Smooth muscle cell (in vitro differentiated cells): ENCODE data around the gene EMC10. TPM values are rescaled to one million over a fixed set of nuclear protein-coding genes. Genes with fewer than 3 reads are reported as not detected.

Experiments used
- DNase-seq: peaks from one replicate; lab custom pipeline; 2025; ENCODE audit not compliant: unreplicated experiment; lab: John Stamatoyannopoulos, UW
- H2AFZ ChIP-seq: fragments of 200-600 bp; sonication (generic); 2 replicates; pipeline ENCODE4 v1.6.0; 2016; ENCODE audit warnings: antibody characterized with exemption, low read depth, mild to moderate bottlenecking
- H3F3A ChIP-seq: fragments of 200-600 bp; sonication (generic); 2 replicates; pipeline ENCODE4 v1.6.0; 2017; ENCODE audit warnings: antibody characterized with exemption, low read depth
- H3K27ac ChIP-seq: fragments of 200-600 bp; sonication (generic); 2 replicates; pipeline ENCODE4 v1.5.1; 2016; ENCODE audit warnings: low read depth, mild to moderate bottlenecking
- H3K27me3 ChIP-seq: fragments of 200-600 bp; sonication (generic); 2 replicates; pipeline ENCODE4 v1.6.1; 2016; ENCODE audit warnings: low read depth, mild to moderate bottlenecking
- H3K36me3 ChIP-seq: fragments of 200-600 bp; sonication (generic); 2 replicates; pipeline ENCODE4 v1.5.1; 2016; ENCODE audit warnings: low read depth
- H3K4me1 ChIP-seq: fragments of 200-600 bp; sonication (generic); 2 replicates; pipeline ENCODE4 v1.5.1; 2016; ENCODE audit warnings: low read depth
- H3K4me2 ChIP-seq: fragments of 200-600 bp; sonication (generic); 2 replicates; pipeline ENCODE4 v1.6.0; 2016; ENCODE audit warnings: mild to moderate bottlenecking
- H3K4me3 ChIP-seq: fragments of 200-600 bp; sonication (generic); 2 replicates; pipeline ENCODE4 v1.5.1; 2016; ENCODE audit warnings: mild to moderate bottlenecking
- H3K79me2 ChIP-seq: fragments of 200-600 bp; sonication (generic); 2 replicates; pipeline ENCODE4 v1.6.0; 2016; ENCODE audit warnings: low read depth, mild to moderate bottlenecking
- H3K9ac ChIP-seq: fragments of 200-600 bp; sonication (generic); 2 replicates; pipeline ENCODE4 v1.6.0; 2016; ENCODE audit warnings: low read depth
- H3K9me3 ChIP-seq: fragments of 200-600 bp; sonication (generic); replicated peaks from 2 replicates; pipeline ENCODE4 v1.5.1; 2016; ENCODE audit warnings: low read depth
- H4K20me1 ChIP-seq: fragments of 200-600 bp; sonication (generic); 2 replicates; pipeline ENCODE4 v1.6.0; 2016; ENCODE audit warnings: low read depth
- CTCF ChIP-seq: fragments of 200-600 bp; sonication (generic); IDR thresholded peaks from 2 replicates; pipeline ENCODE4 v1.5.1; 2017; ENCODE audit warnings: borderline replicate concordance, mild to moderate bottlenecking, antibody characterized with exemption; ENCODE audit not compliant: insufficient read depth, poor library complexity, severe bottlenecking
- WGBS: methylation state at CpG from one replicate; pipeline ENCODE4 v1.1.7; 2016; ENCODE audit warnings: low lambda C conversion rate; 5-methylcytosine and 5-hydroxymethylcytosine counted together
- polyA plus RNA-seq: library from polyadenylated mRNA; unstranded; fragments of >200 nt; fragmentation: Nextera tagmentation; extraction: Ambion mirVana; gene quantifications from 2 replicates; pipeline ENCODE4 v1.2.1, GENCODE V29; 2016
- total RNA-seq: library from RNA; depleted of rRNA; stranded (reverse); fragments of >200 nt; gene quantifications from 2 replicates; pipeline ENCODE4 v1.2.3, GENCODE V29; 2014

The EMC10 gene
- total and polyA plus RNA-seq, 2 experiments from 2014 or later, result 18.0 to 51.7 TPM

- DNase-seq, result no peak
- Histone ChIP-seq H3K79me2 (no peaks in the 10 kb centered on the region), H3K27me3 (no peaks in the 10 kb centered on the region), H2AFZ (no peak overlapping the region), H3K4me2 (no peak overlapping the region), H3K36me3 (no peaks in the 10 kb centered on the region), H3F3A (no peaks in the 10 kb centered on the region), H3K4me3 (no peak overlapping the region), H3K9me3 (no peaks in the 10 kb centered on the region), H3K27ac (no peak overlapping the region), H3K4me1 (no peaks in the 10 kb centered on the region), H3K9ac (no peak overlapping the region), H4K20me1 (no peaks in the 10 kb centered on the region)
- WGBS, result 94% methylated on average over 3 of the region's 3 CpGs
- TF ChIP-seq CTCF, result no peak
Observed at GRCh38 chr19:50453243-50453642, 23.1 kb upstream of the EMC10 start.

- Histone ChIP-seq H3K27ac (no peak overlapping the region), H3F3A (no peaks in the 10 kb centered on the region), H3K79me2 (no peaks in the 10 kb centered on the region), H3K36me3 (no peaks in the 10 kb centered on the region), H3K27me3 (no peaks in the 10 kb centered on the region), H4K20me1 (no peaks in the 10 kb centered on the region), H3K4me2 (no peak overlapping the region), H2AFZ (no peak overlapping the region), H3K4me3 (no peak overlapping the region), H3K9me3 (no peaks in the 10 kb centered on the region), H3K4me1 (no peaks in the 10 kb centered on the region), H3K9ac (no peak overlapping the region)
- WGBS, result 88% methylated on average over 2 of the region's 2 CpGs
- no peak for DNase-seq
- TF ChIP-seq CTCF, result no peak
Observed at GRCh38 chr19:50455992-50456391, 20.3 kb upstream of the EMC10 start.

- Histone ChIP-seq H3K27ac (no peak overlapping the region), H3F3A (no peaks in the 10 kb centered on the region), H2AFZ (no peak overlapping the region), H3K79me2 (no peaks in the 10 kb centered on the region), H4K20me1 (no peaks in the 10 kb centered on the region), H3K9me3 (no peaks in the 10 kb centered on the region), H3K4me1 (no peaks in the 10 kb centered on the region), H3K36me3 (no peaks in the 10 kb centered on the region), H3K9ac (no peak overlapping the region), H3K4me2 (no peak overlapping the region), H3K4me3 (no peak overlapping the region), H3K27me3 (no peaks in the 10 kb centered on the region)
- TF ChIP-seq CTCF, result no peak
- WGBS, result 89% methylated on average over 5 of the region's 5 CpGs
- no peak for DNase-seq
Observed at GRCh38 chr19:50457300-50457699, 19.0 kb upstream of the EMC10 start.

GRCh38 chr19:50458396-50459066, 17.8 kb upstream of the EMC10 start:
- no peak overlapping the region for H3K4me2 ChIP-seq
- no peak overlapping the region for H3K27ac ChIP-seq
- H2AFZ ChIP-seq, result no peak overlapping the region
- no peak overlapping the region for H3K4me3 ChIP-seq
- no peaks in the 10 kb centered on the region for H3K27me3 ChIP-seq
- no peaks in the 10 kb centered on the region for H3F3A ChIP-seq
- DNase-seq, result no peak
- 83% methylated on average over 38 of the region's 50 CpGs for whole genome bisulfite sequencing
- no peaks in the 10 kb centered on the region for H3K79me2 ChIP-seq
- H3K9me3 ChIP-seq, result no peaks in the 10 kb centered on the region
- TF ChIP-seq CTCF, result no peak
- no peaks in the 10 kb centered on the region for H3K4me1 ChIP-seq
- no peaks in the 10 kb centered on the region for H3K36me3 ChIP-seq
- no peak overlapping the region for H3K9ac ChIP-seq
- no peaks in the 10 kb centered on the region for H4K20me1 ChIP-seq
